ENCODE measurements around the gene NLRP10. TPM values are rescaled to one million over a fixed set of nuclear protein-coding genes. Genes with fewer than 3 reads are reported as not detected.

NLRP10 gene
- total RNA-seq, 4 donors from 2014 or later: not detected

- DNase-seq: no peak
- intact Hi-C loops (cut with DNase I): no loop called here
- Histone ChIP-seq H3K27ac (no peak overlapping the region), H3K4me1 (no peaks in the 10 kb centered on the region), H3K27me3 (no peaks in the 10 kb centered on the region), H3K36me3 (no peaks in the 10 kb centered on the region), H3K9me3 (no peaks in the 10 kb centered on the region), H3K4me3 (no peak overlapping the region)
- TF ChIP-seq POLR2A (IDR thresholded peaks at IDR 0.05) (no peak), CTCF (IDR thresholded peaks at IDR 0.05) (no peak)
- 62 to 63% methylated on average over 2 of the region's 2 CpGs for WGBS, 2 donors
Observed at GRCh38 chr11:7968686-7969085, 3.4 kb upstream of the NLRP10 start.

- no peaks in the 10 kb centered on the region for H3K27me3 ChIP-seq
- no peaks in the 10 kb centered on the region for H3K9me3 ChIP-seq
- no peak overlapping the region for H3K4me3 ChIP-seq
- no peaks in the 10 kb centered on the region for H3K36me3 ChIP-seq
- no peaks in the 10 kb centered on the region for H3K4me1 ChIP-seq
- DNase-seq: no peak
- H3K27ac ChIP-seq: no peak overlapping the region
- no peak for TF ChIP-seq POLR2A (IDR thresholded peaks at IDR 0.05)
- no peak for TF ChIP-seq CTCF (IDR thresholded peaks at IDR 0.05)
- intact Hi-C loops (cut with DNase I): no loop called here
Observed at GRCh38 chr11:7967826-7968225, 2.6 kb upstream of the NLRP10 start.

GRCh38 chr11:7967097-7967496 is 1.9 kb upstream of the NLRP10 start:
- no peaks in the 10 kb centered on the region for H3K4me1 ChIP-seq
- no peaks in the 10 kb centered on the region for H3K27me3 ChIP-seq
- intact Hi-C loops (cut with DNase I): no loop called here
- 62 to 71% methylated on average over 1 of the region's 1 CpG for WGBS, 2 donors
- no peak overlapping the region for H3K27ac ChIP-seq
- TF ChIP-seq POLR2A (IDR thresholded peaks at IDR 0.05): no peak
- no peak for TF ChIP-seq CTCF (IDR thresholded peaks at IDR 0.05)
- no peaks in the 10 kb centered on the region for H3K9me3 ChIP-seq
- H3K36me3 ChIP-seq: no peaks in the 10 kb centered on the region
- no peak overlapping the region for H3K4me3 ChIP-seq
- no peak for DNase-seq

DNA sequence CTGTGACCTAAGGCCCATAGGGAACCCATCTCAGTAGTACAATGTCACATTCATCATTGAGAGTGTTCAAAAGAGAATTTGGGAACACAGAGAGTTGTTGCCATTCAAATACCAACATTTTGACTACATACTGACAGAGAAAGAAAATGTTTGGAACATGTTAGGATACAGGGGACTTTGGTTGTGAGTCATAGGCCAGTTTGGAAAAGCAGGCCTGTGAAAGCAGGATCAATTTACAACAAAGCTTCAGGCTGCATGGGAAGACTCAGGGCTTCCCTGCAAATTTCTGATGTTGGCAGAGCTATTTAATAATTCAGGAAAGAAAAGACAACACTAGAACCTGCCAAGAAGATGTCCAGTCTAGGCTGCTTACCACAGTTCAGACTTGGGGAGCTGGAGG is 374 bp downstream of the NLRP10 start:
- intact Hi-C loops (cut with DNase I): no loop called here
- Histone ChIP-seq H3K27ac (no peak overlapping the region), H3K27me3 (peaks cover 0 to 10% (median 0%) of the 10 kb centered on the region in 4 donors), H3K4me1 (no peaks in the 10 kb centered on the region), H3K36me3 (no peaks in the 10 kb centered on the region), H3K4me3 (no peak overlapping the region), H3K9me3 (no peaks in the 10 kb centered on the region)
- TF ChIP-seq CTCF (IDR thresholded peaks at IDR 0.05) (no peak), POLR2A (IDR thresholded peaks at IDR 0.05) (no peak)
- DNase-seq: no peak

DNA sequence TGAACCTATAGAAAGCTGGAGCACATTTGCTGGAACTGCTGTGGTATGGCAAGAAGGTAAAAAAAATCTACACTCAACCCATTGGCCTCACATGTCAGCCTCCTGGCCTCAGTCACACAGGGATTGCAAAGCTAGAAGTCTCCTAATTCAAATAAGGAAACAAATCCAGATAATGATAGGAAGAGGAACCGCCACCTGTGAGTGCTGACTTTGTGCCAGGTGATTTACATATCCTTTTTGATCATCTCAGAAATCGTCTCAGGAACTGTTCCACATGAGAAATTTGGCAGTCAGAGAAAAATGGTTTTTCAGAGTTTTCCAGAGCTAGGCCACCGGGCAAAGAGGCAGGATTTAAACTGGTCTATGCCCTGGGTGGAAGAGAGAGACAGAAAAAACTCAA is 986 bp downstream of the NLRP10 start:
- no peaks in the 10 kb centered on the region for H3K9me3 ChIP-seq
- H3K36me3 ChIP-seq: no peaks in the 10 kb centered on the region
- no peak overlapping the region for H3K27ac ChIP-seq
- H3K27me3 ChIP-seq: peaks cover 0 to 10% (median 0%) of the 10 kb centered on the region in 4 donors
- no peak for DNase-seq
- TF ChIP-seq CTCF (IDR thresholded peaks at IDR 0.05): no peak
- no peak for TF ChIP-seq POLR2A (IDR thresholded peaks at IDR 0.05)
- WGBS, 2 donors: 23 to 29% methylated on average over 3 of the region's 3 CpGs
- intact Hi-C loops (cut with DNase I): no loop called here
- no peaks in the 10 kb centered on the region for H3K4me1 ChIP-seq
- no peak overlapping the region for H3K4me3 ChIP-seq

All from esophagus squamous epithelium (tissue), 5 donors.